ENCODE data around the gene MACROD2.

- no peak for TF ChIP-seq CTCF (IDR thresholded peaks at IDR 0.05)
- no peak for TF ChIP-seq EP300 (IDR thresholded peaks at IDR 0.05)
Observed at GRCh38 chr20:14284443-14284842, 289.1 kb downstream of the MACROD2 start.

Data from ovary (tissue), 3 donors.